Measurements from ENCODE around the gene RPRML.

DNA sequence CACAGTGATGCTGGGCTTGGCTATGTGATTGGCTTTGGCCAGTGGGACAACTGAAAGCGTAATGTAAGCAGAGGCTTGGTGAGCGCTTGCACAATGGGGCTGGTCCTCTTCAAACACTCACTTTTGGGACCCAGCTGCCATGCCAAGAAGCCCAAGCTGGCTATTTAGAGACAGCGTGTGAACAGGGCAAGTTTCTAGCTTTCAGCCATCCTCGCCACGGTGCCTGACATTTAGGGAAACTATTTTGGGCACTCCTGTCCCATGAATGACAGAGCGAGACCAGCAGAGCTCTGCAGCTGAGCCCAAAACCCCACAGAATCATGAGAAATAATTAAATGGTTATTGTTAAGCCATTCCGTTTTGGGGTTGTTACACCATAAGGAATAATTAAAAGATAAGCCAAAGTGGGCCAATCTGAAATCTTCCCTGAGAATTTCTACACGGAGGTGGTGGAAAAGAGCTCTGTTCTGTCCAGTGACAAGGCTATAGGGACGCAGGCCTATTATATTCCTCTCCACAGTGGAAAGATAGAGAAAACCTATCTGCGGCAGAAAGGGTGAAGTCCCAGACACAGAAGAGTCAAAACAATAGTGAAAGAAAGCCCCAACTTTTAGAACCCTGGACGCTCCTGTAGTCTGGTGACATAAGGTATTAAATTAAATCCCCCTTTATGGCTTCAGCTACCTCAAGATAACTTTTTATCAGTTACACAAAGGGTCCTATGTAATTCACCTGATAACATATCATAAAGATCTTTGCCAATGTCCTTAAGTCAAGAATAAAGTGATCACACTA lies 10.8 kb upstream of the RPRML start:
- TF ChIP-seq POLR2AphosphoS5 (IDR thresholded peaks at IDR 0.05; ENCODE audit: low read depth, low read length) (no peak), POLR2A (IDR thresholded peaks at IDR 0.05; ENCODE audit: low read depth, low read length) (no peak), SPI1 (IDR thresholded peaks at IDR 0.05; ENCODE audit: low read depth, low read length) (no peak), TAF1 (IDR thresholded peaks at IDR 0.05; ENCODE audit: low read depth, low read length) (no peak)

Data from GM12891 (cell line).